ENCODE results near the gene SLC22A12.
"Not testable (repeated sequence)": the region's sequence is repeated elsewhere in the genome, so short reads cannot be mapped to it uniquely, and the experiment has no call there.

SLC22A12 gene

DNA sequence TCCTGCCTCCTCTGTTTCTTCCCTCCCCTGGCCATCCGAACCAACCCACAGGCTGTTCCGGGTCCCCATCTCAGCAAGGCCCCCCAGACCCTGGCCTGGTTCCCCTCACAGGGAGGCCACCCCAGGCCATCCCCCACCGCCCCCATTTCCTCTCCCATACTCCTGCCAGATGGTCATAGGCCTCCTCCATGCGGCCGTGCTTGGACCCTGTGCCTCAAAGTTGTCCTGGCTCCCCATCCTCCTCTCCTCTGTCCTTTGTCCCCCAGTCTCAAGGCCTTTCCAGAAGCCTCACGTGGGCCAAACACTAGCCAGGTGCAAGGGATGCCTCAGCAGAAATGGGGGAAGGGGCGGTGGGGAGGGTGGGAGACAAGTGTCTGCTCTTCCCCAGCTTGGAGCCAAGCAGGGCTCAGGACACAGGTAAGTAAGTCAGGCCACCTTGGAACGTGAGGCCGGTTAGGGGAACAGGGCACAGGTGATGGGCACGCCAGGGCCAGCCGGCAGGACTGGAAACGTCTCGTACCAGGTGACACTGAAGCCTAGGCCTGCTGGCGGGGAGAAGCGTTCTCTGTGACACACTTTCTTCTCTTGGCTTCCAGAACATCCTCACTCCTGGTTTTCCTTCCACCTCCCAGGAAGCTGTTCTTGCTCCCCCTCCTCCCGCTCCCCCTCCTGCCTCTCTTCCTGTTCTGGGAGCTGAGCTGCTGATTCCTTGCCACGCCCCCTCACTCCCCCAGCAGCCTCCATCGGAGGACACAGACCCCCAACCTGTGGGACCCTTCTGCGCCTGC, 31.5 kb upstream of the SLC22A12 start:
- TF ChIP-seq POLR2A (IDR thresholded peaks at IDR 0.05; ENCODE audit: low read length) = no peak
- no peak for TF ChIP-seq GATA1 (IDR thresholded peaks at IDR 0.05; ENCODE audit: low read depth, low read length)

DNA sequence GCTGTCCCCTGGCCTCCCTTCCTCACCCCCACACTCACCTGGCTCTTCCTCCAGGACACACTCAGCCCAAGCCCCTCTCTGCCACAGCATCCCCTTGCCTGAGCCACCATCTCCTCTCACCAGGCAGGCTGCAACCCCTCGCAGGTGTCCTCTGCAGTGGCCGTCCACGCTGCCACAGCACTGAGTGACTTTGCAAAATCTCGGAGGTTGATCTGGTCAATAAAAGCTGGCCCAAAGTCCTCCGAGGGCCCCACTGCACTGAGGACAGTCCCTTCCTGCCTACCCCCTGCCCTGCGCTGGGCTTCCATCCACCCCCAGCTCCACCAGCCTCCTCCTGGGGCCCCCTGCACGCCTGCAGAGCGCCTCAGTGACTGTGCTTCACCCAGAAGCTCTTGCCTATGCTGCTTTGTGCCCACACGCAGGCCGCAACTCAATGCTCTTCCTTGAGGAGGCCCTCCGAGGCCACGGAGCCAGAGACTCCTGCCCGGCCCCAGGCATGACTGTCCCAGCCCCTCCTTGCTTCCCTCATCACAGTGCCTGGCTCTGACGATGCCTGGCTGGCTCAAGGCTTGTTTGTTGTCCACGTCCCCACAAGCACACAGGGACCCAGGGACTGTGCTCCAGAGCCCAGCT, 30.8 kb upstream of the SLC22A12 start:
- DNase-seq = no peak
- TF ChIP-seq POLR2A (IDR thresholded peaks at IDR 0.05; ENCODE audit: low read length) (no peak), GATA1 (IDR thresholded peaks at IDR 0.05; ENCODE audit: low read depth, low read length) (no peak)

More for the DNA sequence above, 31.5 kb upstream of the SLC22A12 start:
- DNase-seq = no peak

DNA sequence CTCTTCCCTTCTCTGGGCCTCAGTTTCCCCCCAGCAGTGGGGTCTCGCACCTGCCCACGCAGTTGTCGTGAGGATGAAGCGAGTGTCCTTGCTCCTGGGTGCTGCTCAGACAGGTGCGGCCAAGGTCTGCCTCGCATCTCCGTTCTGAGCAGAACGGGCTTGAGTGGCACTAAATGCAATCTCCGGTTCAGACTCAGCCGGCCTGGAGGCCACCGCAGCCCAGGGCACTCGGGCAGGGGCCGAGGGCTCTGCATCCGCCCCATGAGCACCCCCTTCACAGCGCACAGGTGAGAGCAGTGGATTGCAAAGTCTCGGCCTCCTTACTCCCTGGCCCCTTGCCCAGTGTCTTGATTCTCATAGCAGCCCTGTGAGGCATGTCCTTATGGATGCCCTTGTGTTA, 30.1 kb upstream of the SLC22A12 start:
- TF ChIP-seq POLR2A (IDR thresholded peaks at IDR 0.05; ENCODE audit: low read length) = no peak
- TF ChIP-seq GATA1 (IDR thresholded peaks at IDR 0.05; ENCODE audit: low read depth, low read length) = no peak

DNA sequence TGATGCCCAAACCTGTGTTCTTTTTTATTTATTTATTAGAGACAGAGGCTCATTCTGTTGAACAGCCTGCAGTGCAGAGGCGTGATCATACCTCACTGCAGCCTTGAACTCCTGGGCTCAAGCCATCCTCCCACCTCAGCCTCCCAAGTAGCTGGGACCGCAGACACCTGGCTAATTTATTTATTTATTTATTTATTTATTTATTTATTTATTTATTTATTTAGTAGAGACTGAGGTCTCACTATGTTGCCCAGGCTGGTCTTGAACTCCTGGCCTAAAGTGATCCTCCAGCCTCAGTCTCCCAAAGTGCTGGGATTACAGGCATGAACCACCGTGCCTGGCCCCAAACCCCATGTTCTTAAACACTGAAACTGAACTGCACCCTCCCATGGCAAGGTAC, 29.6 kb upstream of the SLC22A12 start:
- not testable (repeated sequence) for DNase-seq

More for the DNA sequence above, 30.1 kb upstream of the SLC22A12 start:
- no peak for DNase-seq

DNA sequence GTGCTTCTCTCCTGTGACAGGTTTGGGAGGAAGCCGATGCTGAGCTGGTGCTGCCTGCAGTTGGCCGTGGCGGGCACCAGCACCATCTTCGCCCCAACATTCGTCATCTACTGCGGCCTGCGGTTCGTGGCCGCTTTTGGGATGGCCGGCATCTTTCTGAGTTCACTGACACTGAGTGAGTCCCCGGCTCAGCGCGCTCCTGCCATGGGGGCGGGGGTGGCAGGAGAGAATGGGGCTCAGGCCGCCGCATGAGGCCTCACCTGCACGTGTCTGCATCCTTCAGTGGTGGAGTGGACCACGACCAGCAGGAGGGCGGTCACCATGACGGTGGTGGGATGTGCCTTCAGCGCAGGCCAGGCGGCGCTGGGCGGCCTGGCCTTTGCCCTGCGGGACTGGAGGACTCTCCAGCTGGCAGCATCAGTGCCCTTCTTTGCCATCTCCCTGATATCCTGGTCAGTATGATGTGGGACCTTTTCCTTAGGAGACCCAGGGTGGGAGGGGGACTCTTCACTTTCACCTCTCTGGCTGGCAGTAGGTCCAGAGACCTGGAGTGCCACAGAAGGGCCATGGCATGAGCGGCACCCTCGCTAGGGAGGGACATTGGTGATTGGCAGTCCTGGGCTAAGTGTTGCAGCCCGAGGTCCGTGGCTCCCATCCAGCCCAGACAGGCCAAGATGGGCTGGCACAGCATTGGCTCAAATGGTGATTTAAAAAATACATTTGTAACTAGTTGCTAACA, 28.9 kb upstream of the SLC22A12 start:
- no peak for DNase-seq
- TF ChIP-seq GATA1 (IDR thresholded peaks at IDR 0.05; ENCODE audit: low read depth, low read length) = no peak
- no peak for TF ChIP-seq POLR2A (IDR thresholded peaks at IDR 0.05; ENCODE audit: low read length)

DNA sequence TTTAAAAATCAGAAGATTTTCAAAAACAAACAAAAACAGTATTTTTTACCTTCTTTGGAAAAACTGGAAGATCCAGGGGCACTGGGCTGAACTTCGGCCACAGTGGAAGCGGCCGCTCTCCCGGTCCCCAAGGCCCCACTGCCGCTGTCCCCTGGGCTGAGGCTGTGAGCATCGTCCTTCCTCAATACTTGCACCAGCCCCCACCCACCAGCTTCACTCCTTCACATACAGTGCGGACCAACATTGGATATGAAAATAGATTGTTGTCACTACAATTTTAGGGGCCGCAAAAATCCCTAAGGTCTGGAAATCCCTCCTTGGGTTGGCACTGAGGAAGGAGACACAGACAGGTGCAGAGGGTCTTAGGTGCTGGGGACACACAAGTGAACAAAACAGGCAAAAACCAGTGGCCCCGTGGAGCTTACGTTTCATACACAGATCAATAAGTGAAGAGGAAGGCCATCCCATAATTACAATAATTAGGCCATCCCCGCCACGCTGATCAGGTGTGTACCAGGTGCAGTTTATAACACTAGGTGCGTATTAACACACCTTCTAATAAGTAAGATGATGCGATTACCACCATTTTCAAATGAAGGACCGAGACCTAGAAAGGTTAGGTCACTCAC, 28.2 kb upstream of the SLC22A12 start:
- no peak for DNase-seq
- TF ChIP-seq GATA1 (IDR thresholded peaks at IDR 0.05; ENCODE audit: low read depth, low read length) (no peak), POLR2A (IDR thresholded peaks at IDR 0.05; ENCODE audit: low read length) (no peak)

DNA sequence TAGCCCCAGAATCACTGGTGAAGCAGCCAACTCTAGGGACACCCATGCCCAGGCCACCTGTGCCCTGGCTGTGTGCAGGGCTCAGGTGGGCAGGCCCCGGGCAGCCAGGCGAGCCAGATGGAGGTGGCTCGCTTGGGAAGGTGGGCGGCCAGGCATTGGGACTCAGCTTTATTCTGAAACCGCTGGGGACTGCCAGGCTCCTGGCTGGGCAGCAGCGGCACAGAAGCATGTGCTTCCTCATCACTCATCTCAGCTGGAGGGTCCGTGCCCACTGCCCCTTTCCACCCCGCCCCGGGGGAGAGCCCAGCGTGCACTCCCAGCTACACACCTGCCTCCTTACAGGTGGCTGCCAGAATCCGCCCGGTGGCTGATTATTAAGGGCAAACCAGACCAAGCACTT, 27.1 kb upstream of the SLC22A12 start:
- TF ChIP-seq POLR2A (IDR thresholded peaks at IDR 0.05; ENCODE audit: low read length) (no peak), GATA1 (IDR thresholded peaks at IDR 0.05; ENCODE audit: low read depth, low read length) (no peak)
- DNase-seq = no peak

DNA sequence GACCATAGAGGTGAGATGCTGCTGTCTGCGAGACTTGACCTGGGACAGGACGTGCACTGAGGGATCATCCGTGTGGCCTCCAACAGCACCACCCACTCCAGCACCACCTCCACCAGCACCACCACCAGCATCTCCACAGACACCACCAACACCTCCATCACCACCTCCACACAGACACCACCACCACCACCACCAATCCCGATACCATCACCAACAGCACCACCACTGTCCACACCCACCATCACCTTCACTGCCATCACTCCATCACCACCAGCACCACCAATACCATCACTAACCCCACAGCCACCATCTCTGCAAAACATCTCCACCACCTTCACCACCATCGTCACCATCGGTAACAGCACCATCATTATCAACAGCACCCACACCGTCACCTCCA, 26.6 kb upstream of the SLC22A12 start:
- TF ChIP-seq POLR2A (IDR thresholded peaks at IDR 0.05; ENCODE audit: low read length) = no peak
- TF ChIP-seq GATA1 (IDR thresholded peaks at IDR 0.05; ENCODE audit: low read depth, low read length) = no peak
- no peak for DNase-seq

DNA sequence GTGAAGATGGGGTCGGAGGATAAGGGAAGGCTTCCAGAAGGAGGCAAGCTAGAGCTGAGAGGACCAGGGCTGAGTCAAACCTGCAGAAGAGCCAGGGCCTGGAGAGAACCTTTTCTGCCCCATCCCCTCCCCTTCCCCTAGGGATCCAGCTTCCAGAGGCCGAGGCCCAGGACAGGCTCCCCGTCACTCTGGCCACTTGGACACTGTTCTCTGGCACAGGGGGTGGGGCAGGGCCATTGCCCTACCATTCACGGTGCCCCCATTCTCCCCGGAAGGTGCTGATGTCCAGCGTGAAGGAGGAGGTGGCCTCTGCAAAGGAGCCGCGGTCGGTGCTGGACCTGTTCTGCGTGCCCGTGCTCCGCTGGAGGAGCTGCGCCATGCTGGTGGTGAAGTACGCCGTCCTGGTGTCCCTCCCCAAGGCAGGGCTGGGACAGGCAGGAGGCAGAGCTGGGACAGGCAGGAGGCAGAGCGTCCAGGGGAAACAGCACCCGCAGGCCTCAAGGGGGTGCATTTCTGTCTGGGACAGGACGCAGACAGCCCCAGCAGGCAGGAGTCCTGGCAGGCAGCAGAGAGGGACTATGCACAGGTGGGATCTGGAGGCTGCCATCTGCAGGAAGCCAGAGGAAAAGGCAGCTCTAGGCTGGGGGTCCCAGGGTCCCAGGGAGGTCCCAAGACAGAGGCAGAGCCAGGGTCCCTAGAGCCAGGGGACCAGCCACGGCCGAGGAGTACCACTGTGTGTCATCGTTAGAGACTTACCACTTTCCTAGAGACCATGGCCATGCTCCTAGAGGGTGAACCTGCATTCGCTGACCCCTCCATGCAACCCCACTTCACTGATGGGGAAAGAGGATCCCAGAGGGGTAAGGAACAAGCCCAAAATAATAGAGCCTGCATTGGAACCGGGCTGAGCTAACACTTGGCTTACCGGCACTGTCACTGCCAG, 25.8 kb upstream of the SLC22A12 start:
- TF ChIP-seq POLR2A (IDR thresholded peaks at IDR 0.05; ENCODE audit: low read length) (no peak), GATA1 (IDR thresholded peaks at IDR 0.05; ENCODE audit: low read depth, low read length) (no peak)

DNA sequence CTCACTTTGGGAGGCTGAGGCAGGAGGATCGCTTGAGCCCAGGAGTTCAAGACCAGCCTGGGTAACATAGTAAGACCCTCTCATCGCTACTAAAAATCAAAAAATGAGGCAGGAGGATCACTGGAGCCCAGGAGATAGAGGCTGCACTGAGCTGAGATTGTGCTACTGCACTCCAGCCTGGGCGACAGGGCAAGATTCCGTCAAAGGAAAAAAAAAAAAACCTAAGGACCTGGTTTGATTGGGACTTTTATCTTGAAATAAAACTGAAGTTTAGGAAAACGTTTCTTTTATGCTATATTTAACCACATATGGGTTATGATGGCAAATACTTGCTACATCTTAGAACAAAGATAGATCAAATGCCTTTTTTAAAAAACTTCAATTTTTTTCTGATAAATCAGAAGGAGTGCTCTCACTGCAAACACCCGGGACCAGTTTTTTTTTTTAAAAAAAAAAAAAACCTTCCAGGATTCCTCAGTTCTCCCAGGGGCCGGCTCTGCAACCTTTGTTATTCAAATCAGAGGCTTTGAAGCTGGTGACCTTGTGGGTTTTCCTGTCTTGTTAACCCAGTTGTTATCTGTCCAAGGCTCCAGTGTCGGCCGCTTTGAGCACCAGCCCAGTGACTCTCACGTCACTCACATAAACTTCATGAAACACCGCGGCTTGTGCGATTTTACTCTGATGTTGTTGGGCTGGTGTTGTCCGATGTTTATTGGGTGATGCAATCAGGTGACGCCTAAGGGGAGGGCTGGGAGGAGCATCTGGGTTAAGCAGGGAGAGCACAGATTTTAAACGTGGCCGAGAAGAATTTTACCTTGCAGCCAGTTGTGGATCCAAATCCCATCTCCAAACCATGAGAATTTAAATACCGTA, 24.7 kb upstream of the SLC22A12 start:
- TF ChIP-seq POLR2A (IDR thresholded peaks at IDR 0.05; ENCODE audit: low read length) = no peak
- TF ChIP-seq GATA1 (IDR thresholded peaks at IDR 0.05; ENCODE audit: low read depth, low read length) = no peak
- DNase-seq = peak in 1 of 2 experiments; percentile 40

More for the DNA sequence above, 25.8 kb upstream of the SLC22A12 start:
- DNase-seq = no peak

DNA sequence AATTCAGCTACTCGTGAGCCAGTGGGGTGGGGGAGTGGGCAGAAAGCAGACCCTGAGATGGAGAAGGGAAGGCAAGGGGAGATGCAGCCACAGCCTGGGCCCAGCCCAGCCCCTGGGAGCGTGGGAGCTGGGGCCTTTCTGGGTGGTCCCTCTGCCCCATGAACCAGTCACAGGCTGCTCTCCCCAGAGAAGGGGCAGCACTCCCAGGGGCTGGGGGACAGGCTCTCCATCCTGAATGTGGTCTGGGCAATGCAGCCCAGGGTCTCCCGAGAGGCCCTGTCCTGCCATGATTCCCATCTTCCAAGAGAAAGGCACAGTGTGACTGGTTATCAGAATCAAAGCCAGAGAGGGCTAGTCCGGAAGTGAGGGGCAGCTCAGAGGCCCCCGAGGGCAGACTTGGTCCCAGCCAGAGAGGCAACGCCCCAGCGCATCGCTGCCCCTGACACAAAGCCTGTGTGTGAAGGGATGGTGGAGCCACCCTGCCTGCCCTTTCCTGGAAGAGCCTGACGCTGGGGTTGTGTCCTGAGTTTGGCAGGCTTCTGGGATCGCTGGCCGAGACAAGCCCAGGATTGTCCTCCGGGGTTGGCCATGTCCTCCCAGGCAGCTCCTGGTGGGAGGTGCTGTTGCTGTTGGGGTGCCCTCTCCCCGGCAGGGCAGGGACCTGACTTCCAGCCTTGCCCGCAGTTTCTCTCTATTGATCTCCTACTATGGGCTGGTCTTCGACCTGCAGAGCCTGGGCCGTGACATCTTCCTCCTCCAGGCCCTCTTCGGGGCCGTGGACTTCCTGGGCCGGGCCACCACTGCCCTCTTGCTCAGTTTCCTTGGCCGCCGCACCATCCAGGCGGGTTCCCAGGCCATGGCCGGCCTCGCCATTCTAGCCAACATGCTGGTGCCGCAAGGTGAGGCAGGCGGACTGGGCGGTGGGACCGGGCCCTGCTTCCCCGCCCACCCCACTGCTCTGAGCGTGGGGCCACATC, 23.8 kb upstream of the SLC22A12 start:
- TF ChIP-seq GATA1 (IDR thresholded peaks at IDR 0.05; ENCODE audit: low read depth, low read length) (no peak), POLR2A (IDR thresholded peaks at IDR 0.05; ENCODE audit: low read length) (no peak)
- DNase-seq = no peak

Measured in erythroblast (primary cell).